Measurements from ENCODE around the gene FAM50B. TPM values are rescaled to one million over a fixed set of nuclear protein-coding genes. Genes with fewer than 3 reads are reported as not detected.

FAM50B gene
- total RNA-seq, 6 experiments from 2014 or later: 3.6 to 11.1 (median 8.5) TPM

DNA sequence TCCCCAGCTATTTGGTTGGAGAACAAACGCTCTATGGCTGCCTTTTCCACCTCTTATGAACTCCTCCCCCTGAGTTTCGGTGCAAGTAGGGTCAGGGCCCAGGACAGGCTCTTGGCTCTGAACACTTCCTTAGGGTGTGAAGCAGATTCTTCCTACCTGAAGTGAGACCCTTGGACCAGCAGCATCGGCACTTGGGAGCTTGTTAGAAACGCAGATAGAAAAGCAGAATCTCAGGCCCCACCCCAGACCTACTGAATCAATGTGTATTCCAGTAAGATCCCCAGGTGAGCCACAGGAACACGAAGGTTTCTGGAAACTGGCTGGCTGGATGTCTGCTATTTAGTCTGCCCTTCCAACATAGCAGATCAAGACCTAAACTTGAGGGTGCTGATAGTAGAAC is 3.2 kb downstream of the FAM50B start:
- Histone ChIP-seq H3K27ac (no peak overlapping the region), H3K27me3 (no peaks in the 10 kb centered on the region), H3K36me3 (no peaks in the 10 kb centered on the region), H3K4me1 (peaks cover 0 to 34% (median 10%) of the 10 kb centered on the region in 4 donors), H3K9me3 (no peaks in the 10 kb centered on the region), H3K4me3 (no peak overlapping the region)
- no peak for TF ChIP-seq POLR2A (IDR thresholded peaks at IDR 0.05)
- TF ChIP-seq, protein P1, sequence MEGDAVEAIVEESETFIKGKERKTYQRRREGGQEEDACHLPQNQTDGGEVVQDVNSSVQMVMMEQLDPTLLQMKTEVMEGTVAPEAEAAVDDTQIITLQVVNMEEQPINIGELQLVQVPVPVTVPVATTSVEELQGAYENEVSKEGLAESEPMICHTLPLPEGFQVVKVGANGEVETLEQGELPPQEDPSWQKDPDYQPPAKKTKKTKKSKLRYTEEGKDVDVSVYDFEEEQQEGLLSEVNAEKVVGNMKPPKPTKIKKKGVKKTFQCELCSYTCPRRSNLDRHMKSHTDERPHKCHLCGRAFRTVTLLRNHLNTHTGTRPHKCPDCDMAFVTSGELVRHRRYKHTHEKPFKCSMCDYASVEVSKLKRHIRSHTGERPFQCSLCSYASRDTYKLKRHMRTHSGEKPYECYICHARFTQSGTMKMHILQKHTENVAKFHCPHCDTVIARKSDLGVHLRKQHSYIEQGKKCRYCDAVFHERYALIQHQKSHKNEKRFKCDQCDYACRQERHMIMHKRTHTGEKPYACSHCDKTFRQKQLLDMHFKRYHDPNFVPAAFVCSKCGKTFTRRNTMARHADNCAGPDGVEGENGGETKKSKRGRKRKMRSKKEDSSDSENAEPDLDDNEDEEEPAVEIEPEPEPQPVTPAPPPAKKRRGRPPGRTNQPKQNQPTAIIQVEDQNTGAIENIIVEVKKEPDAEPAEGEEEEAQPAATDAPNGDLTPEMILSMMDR (IDR thresholded peaks at IDR 0.05): no peak
- WGBS (ENCODE audit: insufficient coverage, low coverage, low lambda C conversion rate, missing lambda C conversion rate): 14% methylated on average over 1 of the region's 5 CpGs
- ATAC-seq (no peak), DNase-seq (no peak)
- intact Hi-C loops (cut with DNase I): no loop called here

DNA sequence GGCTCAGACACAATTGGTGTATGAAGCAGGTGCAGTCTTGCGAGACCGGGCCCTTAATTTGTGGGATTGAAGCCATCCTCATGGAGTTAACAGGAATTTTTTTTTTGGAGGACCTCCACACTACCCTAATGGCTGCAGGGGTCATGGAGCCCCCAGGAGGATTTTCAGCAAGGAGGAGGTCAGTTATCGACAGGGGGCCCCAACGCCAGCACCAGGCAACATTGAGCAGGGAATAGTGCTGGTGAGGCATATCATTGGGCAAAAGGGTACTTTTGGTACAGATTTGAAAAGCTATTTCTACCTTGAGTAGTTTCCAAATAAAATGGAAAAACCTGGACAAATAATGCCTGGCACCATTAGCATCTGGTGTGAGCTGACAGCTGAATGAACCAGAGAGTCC is 6.7 kb downstream of the FAM50B start:
- Histone ChIP-seq H3K9me3 (no peaks in the 10 kb centered on the region), H3K4me1 (peaks cover 0 to 23% (median 6%) of the 10 kb centered on the region in 4 donors), H3K27me3 (no peaks in the 10 kb centered on the region), H3K27ac (peak overlapping the region in 1 of 3 donors; percentile 68), H3K36me3 (no peaks in the 10 kb centered on the region), H3K4me3 (no peak overlapping the region)
- ATAC-seq: no peak
- 97% methylated on average over 4 of the region's 4 CpGs for WGBS (ENCODE audit: insufficient coverage, low coverage, low lambda C conversion rate, missing lambda C conversion rate)
- no peak for TF ChIP-seq POLR2A (IDR thresholded peaks at IDR 0.05)
- TF ChIP-seq, protein P1 (IDR thresholded peaks at IDR 0.05): no peak
- intact Hi-C loops (cut with DNase I): no loop called here
- DNase-seq: no peak

GRCh38 chr6:3856576-3856975 is 7.4 kb downstream of the FAM50B start:
- ATAC-seq: peak; percentile 67 to 76 (median 73)
- H3K4me3 ChIP-seq: no peak overlapping the region
- peaks cover 0 to 17% (median 6%) of the 10 kb centered on the region in 4 donors for H3K4me1 ChIP-seq
- H3K9me3 ChIP-seq: no peaks in the 10 kb centered on the region
- H3K27ac ChIP-seq: peak overlapping the region in 2 of 3 donors; percentile 41 to 68
- no peak for TF ChIP-seq POLR2A (IDR thresholded peaks at IDR 0.05)
- TF ChIP-seq, protein P1 (IDR thresholded peaks at IDR 0.05): no peak
- H3K36me3 ChIP-seq: no peaks in the 10 kb centered on the region
- 23% methylated on average over 4 of the region's 6 CpGs for WGBS (ENCODE audit: insufficient coverage, low coverage, low lambda C conversion rate, missing lambda C conversion rate)
- DNase-seq: peak in 2 of 3 donors; percentile 70 to 83
- intact Hi-C loops (cut with DNase I): no loop called here
- H3K27me3 ChIP-seq: no peaks in the 10 kb centered on the region

- no peaks in the 10 kb centered on the region for H3K9me3 ChIP-seq
- peak overlapping the region in 2 of 3 donors; percentile 51 to 68 for H3K27ac ChIP-seq
- peak; percentile 65 to 95 (median 90) for DNase-seq
- peaks cover 0 to 17% (median 6%) of the 10 kb centered on the region in 4 donors for H3K4me1 ChIP-seq
- WGBS (ENCODE audit: insufficient coverage, low coverage, low lambda C conversion rate, missing lambda C conversion rate): 32% methylated on average over 13 of the region's 14 CpGs
- ATAC-seq: peak; percentile 86 to 92 (median 87)
- TF ChIP-seq POLR2A (IDR thresholded peaks at IDR 0.05): no peak
- TF ChIP-seq, protein P1 (IDR thresholded peaks at IDR 0.05): no peak
- H3K36me3 ChIP-seq: no peaks in the 10 kb centered on the region
- no peaks in the 10 kb centered on the region for H3K27me3 ChIP-seq
- no peak overlapping the region for H3K4me3 ChIP-seq
- intact Hi-C loops (cut with DNase I): no loop called here
Observed at GRCh38 chr6:3857468-3858456, 8.6 kb downstream of the FAM50B start.

Data from right lobe of liver (tissue), 6 donors.